Tibial artery (tissue), 4 donors: ENCODE results near the gene MOGAT3.

ENCODE experiments used
- DNase-seq, 2 donors: peaks; one replicate each; pipeline ENCODE4 v3.0.0-alpha.2; 2019
- H3K27ac ChIP-seq, 2 donors: fragments of 200-600 bp; sonication (generic) in 1 of 2; 1 replicate in 1 of 2; 2 replicates in 1 of 2; pipeline ENCODE4 v1.5.1; 2018 to 2019; ENCODE audit warnings: mild to moderate bottlenecking in 1 of 2
- H3K27me3 ChIP-seq, 2 donors: fragments of 200-600 bp; sonication (generic) in 1 of 2; one replicate each; pipeline versions ENCODE4 v1.5.1 to v1.6.0; 2016 to 2019
- H3K36me3 ChIP-seq, 3 donors: fragments of 200-600 bp; sonication (generic) in 2 of 3; one replicate each; pipeline ENCODE4 v1.5.1; 2016 to 2019; ENCODE audit warnings: mild to moderate bottlenecking in 2 of 3
- H3K4me1 ChIP-seq, 4 donors: fragments of 200-600 bp; sonication (generic) in 2 of 4; 1 replicate in 3 of 4; 2 replicates in 1 of 4; pipeline ENCODE4 v1.5.1; 2016 to 2019
- H3K4me3 ChIP-seq, 2 donors: fragments of 200-600 bp; sonication (generic) in 1 of 2; 1 replicate in 1 of 2; 2 replicates in 1 of 2; pipeline ENCODE4 v1.5.1; 2018 to 2019; ENCODE audit warnings: mild to moderate bottlenecking in 2 of 2
- H3K9me3 ChIP-seq, 3 donors: fragments of 200-600 bp; sonication (generic) in 1 of 3; one replicate each; pipeline ENCODE4 v1.5.1; 2016 to 2019
- CTCF ChIP-seq, 2 experiments: fragments of 200-600 bp in 1 of 2; fragments of 450-650 bp in 1 of 2; IDR thresholded peaks; one replicate each; pipeline ENCODE4 v1.5.1; 2017 to 2019; ENCODE audit warnings: antibody characterized with exemption in 2 of 2, mild to moderate bottlenecking in 1 of 2, moderate library complexity in 1 of 2
- intact Hi-C: fragments of 100-400 bp; cut with DNase I; formaldehyde crosslinking; loops from one replicate; pipeline ENCODE4 v1.15.0; 2023; ENCODE audit warnings: low total_unique reads

MOGAT3 gene

GRCh38 chr7:101231644-101232043 lies 30.8 kb upstream of the MOGAT3 start:
- TF ChIP-seq CTCF (IDR thresholded peaks at IDR 0.05): no peak
- intact Hi-C loops: no loop called here
- Histone ChIP-seq H3K27me3 (no peaks in the 10 kb centered on the region), H3K4me3 (no peak overlapping the region), H3K36me3 (peaks cover 13 to 55% (median 24%) of the 10 kb centered on the region in 3 donors), H3K27ac (no peak overlapping the region), H3K4me1 (peaks cover 0 to 12% (median 6%) of the 10 kb centered on the region in 4 donors), H3K9me3 (no peaks in the 10 kb centered on the region)
- DNase-seq: no peak

- no peaks in the 10 kb centered on the region for H3K27me3 ChIP-seq
- H3K36me3 ChIP-seq: peaks cover 40 to 89% (median 62%) of the 10 kb centered on the region in 3 donors
- no peak overlapping the region for H3K4me3 ChIP-seq
- peaks cover 0 to under 1% (median 0%) of the 10 kb centered on the region in 4 donors for H3K4me1 ChIP-seq
- intact Hi-C loops: no loop called here
- TF ChIP-seq CTCF (IDR thresholded peaks at IDR 0.05): no peak
- DNase-seq: no peak
- H3K9me3 ChIP-seq: no peaks in the 10 kb centered on the region
- H3K27ac ChIP-seq: no peak overlapping the region
Observed at GRCh38 chr7:101226721-101227120, 25.9 kb upstream of the MOGAT3 start.

DNA sequence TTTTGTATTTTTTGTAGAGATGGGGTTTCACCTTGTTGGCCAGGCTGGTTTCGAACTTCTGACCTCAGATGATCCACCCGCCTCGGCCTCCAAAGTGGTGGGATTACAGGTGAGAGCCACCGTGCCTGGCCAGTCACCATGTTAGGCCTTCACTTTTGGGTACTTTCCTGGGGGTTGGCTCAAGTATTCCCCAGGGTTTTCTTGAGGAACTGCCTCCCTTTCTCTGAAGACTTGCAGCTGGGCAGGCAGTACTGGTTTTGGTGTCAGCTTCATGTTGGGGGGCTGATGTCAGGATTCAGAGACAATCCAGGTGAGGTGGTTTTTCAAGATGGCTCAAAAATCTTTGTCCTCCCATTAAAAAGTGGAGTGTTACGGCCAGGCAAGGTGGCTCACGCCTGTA lies 24.8 kb upstream of the MOGAT3 start:
- intact Hi-C loops: no loop called here
- H3K4me3 ChIP-seq: no peak overlapping the region
- no peak for DNase-seq
- peaks cover 0 to 2% (median 0%) of the 10 kb centered on the region in 4 donors for H3K4me1 ChIP-seq
- H3K9me3 ChIP-seq: no peaks in the 10 kb centered on the region
- no peaks in the 10 kb centered on the region for H3K27me3 ChIP-seq
- H3K36me3 ChIP-seq: peaks cover 40 to 90% (median 62%) of the 10 kb centered on the region in 3 donors
- TF ChIP-seq CTCF (IDR thresholded peaks at IDR 0.05): no peak
- no peak overlapping the region for H3K27ac ChIP-seq

GRCh38 chr7:101223528-101223927 lies 22.7 kb upstream of the MOGAT3 start:
- no peak for TF ChIP-seq CTCF (IDR thresholded peaks at IDR 0.05)
- H3K27me3 ChIP-seq: no peaks in the 10 kb centered on the region
- H3K9me3 ChIP-seq: no peaks in the 10 kb centered on the region
- H3K27ac ChIP-seq: no peak overlapping the region
- peaks cover 32 to 71% (median 55%) of the 10 kb centered on the region in 3 donors for H3K36me3 ChIP-seq
- no peak overlapping the region for H3K4me3 ChIP-seq
- no peak for DNase-seq
- intact Hi-C loops: no loop called here
- H3K4me1 ChIP-seq: peaks cover 0 to 21% (median 13%) of the 10 kb centered on the region in 4 donors

DNA sequence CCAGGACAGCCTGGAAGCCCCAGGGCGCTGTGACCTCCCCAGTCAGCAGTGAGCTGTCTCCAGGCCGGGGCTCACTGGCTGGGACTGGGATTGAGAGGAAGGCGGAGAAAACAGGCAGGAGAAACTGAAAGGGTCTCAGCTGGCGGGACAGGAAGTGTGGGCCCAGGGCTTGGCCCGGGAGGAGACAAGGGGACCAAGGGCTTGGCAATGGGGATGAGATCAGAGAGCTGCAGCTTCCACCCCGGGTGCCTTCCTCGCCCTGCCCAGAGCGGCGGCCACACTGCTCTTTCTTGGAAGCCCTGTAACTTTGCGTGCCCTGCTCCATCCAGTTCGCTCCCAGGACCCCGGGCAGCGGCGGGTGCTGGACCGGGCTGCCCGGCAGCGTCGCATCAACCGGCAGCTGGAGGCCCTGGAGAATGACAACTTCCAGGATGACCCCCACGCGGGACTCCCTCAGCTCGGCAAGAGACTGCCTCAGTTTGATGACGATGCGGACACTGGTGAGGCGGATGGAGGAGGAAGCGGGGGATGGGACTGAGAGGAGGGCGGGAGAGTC lies 21.5 kb upstream of the MOGAT3 start:
- Histone ChIP-seq H3K4me3 (no peak overlapping the region), H3K9me3 (no peaks in the 10 kb centered on the region), H3K4me1 (peaks cover 0 to 24% (median 14%) of the 10 kb centered on the region in 4 donors), H3K27me3 (no peaks in the 10 kb centered on the region), H3K36me3 (peaks cover 27 to 59% (median 50%) of the 10 kb centered on the region in 3 donors), H3K27ac (no peak overlapping the region)
- intact Hi-C loops: no loop called here
- DNase-seq: no peak
- no peak for TF ChIP-seq CTCF (IDR thresholded peaks at IDR 0.05)
